Liver (tissue), 9 donors: ENCODE measurements around the gene SEZ6. TPM values are rescaled to one million over a fixed set of nuclear protein-coding genes. Genes with fewer than 3 reads are reported as not detected.

ENCODE experiments used
- DNase-seq: peaks from one replicate; pipeline ENCODE4 v3.0.0-alpha.2; 2017; ENCODE audit warnings: low spot score
- H3K27ac ChIP-seq, 2 donors: one replicate each; pipeline ENCODE4 v1.7.0; 2013; ENCODE audit warnings: inconsistent platforms in 2 of 2, low read length in 2 of 2, control low read depth in 1 of 2, low read depth in 1 of 2, mild to moderate bottlenecking in 1 of 2
- H3K27me3 ChIP-seq, 4 donors: one replicate each; pipeline versions ENCODE4 v1.6.1 to v1.7.0; 2013; ENCODE audit warnings: low read length in 3 of 4, inconsistent platforms in 1 of 4, mild to moderate bottlenecking in 1 of 4, moderate library complexity in 1 of 4; ENCODE audit not compliant: control insufficient read depth in 4 of 4, insufficient read depth in 4 of 4
- H3K36me3 ChIP-seq, 4 donors: one replicate each; pipeline versions ENCODE4 v1.6.1 to v1.7.0; 2013; ENCODE audit warnings: low read length in 3 of 4, mild to moderate bottlenecking in 3 of 4, low read depth in 1 of 4, moderate library complexity in 1 of 4; ENCODE audit not compliant: control insufficient read depth in 4 of 4, insufficient read depth in 3 of 4
- H3K4me1 ChIP-seq, 4 donors: one replicate each; pipeline versions ENCODE4 v1.6.1 to v1.7.0; 2013; ENCODE audit warnings: low read length in 3 of 4, mild to moderate bottlenecking in 3 of 4, moderate library complexity in 1 of 4; ENCODE audit not compliant: control insufficient read depth in 4 of 4, insufficient read depth in 4 of 4
- H3K4me3 ChIP-seq, 3 donors: one replicate each; pipeline versions ENCODE4 v1.6.1 to v1.7.0; 2013; ENCODE audit warnings: low read length in 3 of 3, control low read depth in 1 of 3, low read depth in 1 of 3, mild to moderate bottlenecking in 1 of 3
- H3K9ac ChIP-seq, 2 donors: one replicate each; pipeline ENCODE4 v1.7.0; 2013; ENCODE audit warnings: low read length in 2 of 2, mild to moderate bottlenecking in 2 of 2, moderate library complexity in 2 of 2, control low read depth in 1 of 2, low read depth in 1 of 2
- H3K9me3 ChIP-seq, 4 donors: one replicate each; pipeline versions ENCODE4 v1.6.1 to v1.7.0; 2013; ENCODE audit warnings: low read length in 3 of 4; ENCODE audit not compliant: control insufficient read depth in 4 of 4
- EGR1 ChIP-seq, 2 donors: IDR thresholded peaks; 2 replicates each; pipeline ENCODE4 v1.6.1; 2016 to 2018; ENCODE audit warnings: antibody characterized with exemption in 2 of 2, low read depth in 2 of 2
- FOXA1 ChIP-seq: IDR thresholded peaks from 2 replicates; pipeline ENCODE4 v1.6.1; 2016; ENCODE audit warnings: antibody characterized with exemption
- GABPA ChIP-seq, 2 donors: IDR thresholded peaks in 1 of 2; conservative IDR thresholded peaks in 1 of 2; 2 replicates each; pipeline ENCODE4 v1.6.1; 2016; ENCODE audit warnings: antibody characterized with exemption in 2 of 2, mild to moderate bottlenecking in 1 of 2, moderate library complexity in 1 of 2
- HNF4A ChIP-seq, 2 donors: conservative IDR thresholded peaks; 2 replicates each; pipeline ENCODE4 v1.6.1; 2016; ENCODE audit warnings: antibody characterized with exemption in 2 of 2, mild to moderate bottlenecking in 2 of 2
- HNF4G ChIP-seq: IDR thresholded peaks from 2 replicates; pipeline ENCODE4 v1.6.1; 2016; ENCODE audit warnings: antibody characterized with exemption
- JUND ChIP-seq, 2 donors: IDR thresholded peaks; 2 replicates each; pipeline ENCODE4 v1.6.1; 2016; ENCODE audit warnings: antibody characterized with exemption in 2 of 2
- NR2F2 ChIP-seq: IDR thresholded peaks from 2 replicates; pipeline ENCODE4 v1.6.1; 2016; ENCODE audit warnings: antibody characterized with exemption
- RAD21 ChIP-seq, 2 donors: IDR thresholded peaks; 2 replicates each; pipeline ENCODE4 v1.6.1; 2016; ENCODE audit warnings: antibody characterized with exemption in 2 of 2, mild to moderate bottlenecking in 2 of 2
- RXRA ChIP-seq, 2 donors: IDR thresholded peaks; 2 replicates each; pipeline ENCODE4 v1.6.1; 2017 to 2018; ENCODE audit warnings: antibody characterized with exemption in 2 of 2, mild to moderate bottlenecking in 1 of 2
- SP1 ChIP-seq: IDR thresholded peaks from 2 replicates; pipeline ENCODE4 v1.6.1; 2018; ENCODE audit warnings: antibody characterized with exemption, mild to moderate bottlenecking
- YY1 ChIP-seq: IDR thresholded peaks from 2 replicates; pipeline ENCODE4 v1.6.1; 2016; ENCODE audit warnings: antibody characterized with exemption, mild to moderate bottlenecking
- WGBS: extraction: QIAGEN DNeasy Blood & Tissue Kit; methylation state at CpG from one replicate; pipeline ENCODE4 v1.1.7; 2013; 5-methylcytosine and 5-hydroxymethylcytosine counted together
- polyA plus RNA-seq, 2 donors: library from polyadenylated mRNA; stranded (reverse) in 1 of 2; unstranded in 1 of 2; fragments of 200-250 nt in 1 of 2; fragments of >200 nt in 1 of 2; fragmentation: Nextera tagmentation in 1 of 2; extraction: Ambion mirVana in 1 of 2; gene quantifications; one replicate each; pipeline versions ENCODE4 v1.2.1 to v1.2.3, GENCODE V29; 2013 to 2015
- total RNA-seq, 2 donors: library from RNA; depleted of rRNA; stranded (reverse); fragments of >200 nt; gene quantifications; one replicate each; pipeline ENCODE4 v1.2.3, GENCODE V29; 2014
- TF ChIP-seq, protein P1 (sequence below): IDR thresholded peaks from 2 replicates; pipeline ENCODE4 v1.6.1; 2016; ENCODE audit warnings: antibody characterized with exemption, mild to moderate bottlenecking
- TF ChIP-seq, protein P2 (sequence below): fragments of 150-350 bp; IDR thresholded peaks from 2 replicates; pipeline ENCODE4 v1.5.1; 2017; ENCODE audit warnings: improper control_type of control experiment, low read depth, low read length; ENCODE audit not compliant: missing input control
- TF ChIP-seq, protein P3 (sequence below): IDR thresholded peaks from 2 replicates; pipeline ENCODE4 v1.6.1; 2016; ENCODE audit warnings: antibody characterized with exemption
- TF ChIP-seq, protein P4 (sequence below): IDR thresholded peaks from 2 replicates; pipeline ENCODE4 v1.6.1; 2016; ENCODE audit warnings: antibody characterized with exemption
- TF ChIP-seq, protein P5 (sequence below): IDR thresholded peaks from 2 replicates; pipeline ENCODE4 v1.6.1; 2016; ENCODE audit warnings: antibody characterized with exemption
- donor health status: healthy.
- donor health status: healthy.
- donor health status: healthy.
- donor health status: healthy.
- donor health status: healthy.

SEZ6 gene
- total and polyA plus RNA-seq, 4 donors, result 0.39 TPM; not detected in 3

DNA sequence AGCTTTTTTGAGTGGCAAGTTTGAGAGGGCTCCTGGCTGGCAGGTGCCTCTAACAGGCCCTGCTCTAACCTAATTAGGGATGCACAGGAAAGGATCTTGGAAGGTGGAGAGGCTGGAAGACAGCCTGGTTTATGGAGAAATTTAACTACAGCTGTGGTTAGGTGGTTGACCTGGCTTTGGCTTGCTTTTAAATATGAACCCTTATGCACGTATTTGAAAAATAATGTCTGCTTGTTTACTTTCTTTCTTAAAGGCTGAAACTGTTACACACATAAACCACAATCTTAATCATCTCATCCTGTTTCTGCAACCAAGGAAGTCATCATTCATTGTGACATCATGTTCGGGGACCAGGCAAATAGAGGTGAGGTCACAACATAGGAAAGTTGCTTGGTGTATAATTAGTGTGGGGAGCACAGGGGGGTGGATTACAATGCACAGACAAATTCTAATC lies 79.9 kb downstream of the SEZ6 start (continued):
- TF ChIP-seq, protein P1, sequence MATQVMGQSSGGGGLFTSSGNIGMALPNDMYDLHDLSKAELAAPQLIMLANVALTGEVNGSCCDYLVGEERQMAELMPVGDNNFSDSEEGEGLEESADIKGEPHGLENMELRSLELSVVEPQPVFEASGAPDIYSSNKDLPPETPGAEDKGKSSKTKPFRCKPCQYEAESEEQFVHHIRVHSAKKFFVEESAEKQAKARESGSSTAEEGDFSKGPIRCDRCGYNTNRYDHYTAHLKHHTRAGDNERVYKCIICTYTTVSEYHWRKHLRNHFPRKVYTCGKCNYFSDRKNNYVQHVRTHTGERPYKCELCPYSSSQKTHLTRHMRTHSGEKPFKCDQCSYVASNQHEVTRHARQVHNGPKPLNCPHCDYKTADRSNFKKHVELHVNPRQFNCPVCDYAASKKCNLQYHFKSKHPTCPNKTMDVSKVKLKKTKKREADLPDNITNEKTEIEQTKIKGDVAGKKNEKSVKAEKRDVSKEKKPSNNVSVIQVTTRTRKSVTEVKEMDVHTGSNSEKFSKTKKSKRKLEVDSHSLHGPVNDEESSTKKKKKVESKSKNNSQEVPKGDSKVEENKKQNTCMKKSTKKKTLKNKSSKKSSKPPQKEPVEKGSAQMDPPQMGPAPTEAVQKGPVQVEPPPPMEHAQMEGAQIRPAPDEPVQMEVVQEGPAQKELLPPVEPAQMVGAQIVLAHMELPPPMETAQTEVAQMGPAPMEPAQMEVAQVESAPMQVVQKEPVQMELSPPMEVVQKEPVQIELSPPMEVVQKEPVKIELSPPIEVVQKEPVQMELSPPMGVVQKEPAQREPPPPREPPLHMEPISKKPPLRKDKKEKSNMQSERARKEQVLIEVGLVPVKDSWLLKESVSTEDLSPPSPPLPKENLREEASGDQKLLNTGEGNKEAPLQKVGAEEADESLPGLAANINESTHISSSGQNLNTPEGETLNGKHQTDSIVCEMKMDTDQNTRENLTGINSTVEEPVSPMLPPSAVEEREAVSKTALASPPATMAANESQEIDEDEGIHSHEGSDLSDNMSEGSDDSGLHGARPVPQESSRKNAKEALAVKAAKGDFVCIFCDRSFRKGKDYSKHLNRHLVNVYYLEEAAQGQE, result no peak
- TF ChIP-seq NR2F2, result no peak

DNA sequence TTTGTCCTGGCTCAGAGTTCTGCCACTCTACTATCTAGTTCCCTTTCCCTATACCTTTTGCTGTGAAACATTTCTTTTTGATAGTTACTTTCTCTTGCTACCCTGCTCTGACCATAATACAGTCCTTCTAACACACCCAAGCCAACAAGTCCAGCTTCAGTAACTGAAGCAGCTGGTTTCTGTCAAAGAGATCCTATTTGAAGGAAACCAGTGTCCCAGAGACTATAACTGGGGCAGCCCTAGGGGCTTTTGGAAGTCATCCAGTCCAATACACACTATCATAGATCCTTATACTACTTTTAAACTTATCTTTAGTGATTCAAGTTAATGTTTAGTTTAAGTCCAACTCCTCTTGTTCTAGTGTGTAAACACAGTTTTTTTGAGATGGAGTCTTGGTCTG lies 85.6 kb downstream of the SEZ6 start:
- H3K9me3 ChIP-seq, result no peaks in the 10 kb centered on the region
- H3K9ac ChIP-seq, result no peak overlapping the region
- H3K27ac ChIP-seq, result no peak overlapping the region
- H3K4me3 ChIP-seq, result no peak overlapping the region
- H3K36me3 ChIP-seq, result peaks cover 16 to 76% (median 54%) of the 10 kb centered on the region in 4 donors
- H3K27me3 ChIP-seq, result no peaks in the 10 kb centered on the region
- DNase-seq, result no peak
- no peaks in the 10 kb centered on the region for H3K4me1 ChIP-seq
- TF ChIP-seq, protein P2, sequence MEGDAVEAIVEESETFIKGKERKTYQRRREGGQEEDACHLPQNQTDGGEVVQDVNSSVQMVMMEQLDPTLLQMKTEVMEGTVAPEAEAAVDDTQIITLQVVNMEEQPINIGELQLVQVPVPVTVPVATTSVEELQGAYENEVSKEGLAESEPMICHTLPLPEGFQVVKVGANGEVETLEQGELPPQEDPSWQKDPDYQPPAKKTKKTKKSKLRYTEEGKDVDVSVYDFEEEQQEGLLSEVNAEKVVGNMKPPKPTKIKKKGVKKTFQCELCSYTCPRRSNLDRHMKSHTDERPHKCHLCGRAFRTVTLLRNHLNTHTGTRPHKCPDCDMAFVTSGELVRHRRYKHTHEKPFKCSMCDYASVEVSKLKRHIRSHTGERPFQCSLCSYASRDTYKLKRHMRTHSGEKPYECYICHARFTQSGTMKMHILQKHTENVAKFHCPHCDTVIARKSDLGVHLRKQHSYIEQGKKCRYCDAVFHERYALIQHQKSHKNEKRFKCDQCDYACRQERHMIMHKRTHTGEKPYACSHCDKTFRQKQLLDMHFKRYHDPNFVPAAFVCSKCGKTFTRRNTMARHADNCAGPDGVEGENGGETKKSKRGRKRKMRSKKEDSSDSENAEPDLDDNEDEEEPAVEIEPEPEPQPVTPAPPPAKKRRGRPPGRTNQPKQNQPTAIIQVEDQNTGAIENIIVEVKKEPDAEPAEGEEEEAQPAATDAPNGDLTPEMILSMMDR, result no peak
- TF ChIP-seq JUND (IDR thresholded peaks at IDR 0.05), result no peak
- no peak for TF ChIP-seq RAD21 (IDR thresholded peaks at IDR 0.05)
- no peak for TF ChIP-seq RXRA (IDR thresholded peaks at IDR 0.05)
- TF ChIP-seq, protein P3, sequence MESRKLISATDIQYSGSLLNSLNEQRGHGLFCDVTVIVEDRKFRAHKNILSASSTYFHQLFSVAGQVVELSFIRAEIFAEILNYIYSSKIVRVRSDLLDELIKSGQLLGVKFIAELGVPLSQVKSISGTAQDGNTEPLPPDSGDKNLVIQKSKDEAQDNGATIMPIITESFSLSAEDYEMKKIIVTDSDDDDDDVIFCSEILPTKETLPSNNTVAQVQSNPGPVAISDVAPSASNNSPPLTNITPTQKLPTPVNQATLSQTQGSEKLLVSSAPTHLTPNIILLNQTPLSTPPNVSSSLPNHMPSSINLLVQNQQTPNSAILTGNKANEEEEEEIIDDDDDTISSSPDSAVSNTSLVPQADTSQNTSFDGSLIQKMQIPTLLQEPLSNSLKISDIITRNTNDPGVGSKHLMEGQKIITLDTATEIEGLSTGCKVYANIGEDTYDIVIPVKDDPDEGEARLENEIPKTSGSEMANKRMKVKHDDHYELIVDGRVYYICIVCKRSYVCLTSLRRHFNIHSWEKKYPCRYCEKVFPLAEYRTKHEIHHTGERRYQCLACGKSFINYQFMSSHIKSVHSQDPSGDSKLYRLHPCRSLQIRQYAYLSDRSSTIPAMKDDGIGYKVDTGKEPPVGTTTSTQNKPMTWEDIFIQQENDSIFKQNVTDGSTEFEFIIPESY, result no peak

DNA sequence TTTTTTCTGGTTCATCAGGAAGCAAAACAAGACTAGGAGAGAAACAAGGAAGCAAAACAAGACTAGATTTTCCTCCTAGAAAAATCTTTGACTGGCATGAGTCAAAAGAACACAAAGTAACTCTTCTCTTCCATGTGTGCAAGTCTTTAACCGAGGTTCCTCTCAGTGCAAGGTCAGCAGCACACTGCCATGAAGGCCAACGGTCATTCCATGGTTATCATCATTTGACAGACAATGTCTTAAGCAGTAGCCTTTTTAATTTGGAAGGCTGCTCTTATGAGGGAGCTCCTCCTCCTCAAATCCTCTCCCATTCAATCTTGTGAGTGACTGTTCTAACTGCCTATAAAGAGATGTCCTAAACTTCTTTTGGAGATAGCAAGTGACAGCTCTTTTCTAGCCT lies 87.5 kb downstream of the SEZ6 start:
- DNase-seq, result no peak
- Histone ChIP-seq H3K27me3 (no peaks in the 10 kb centered on the region), H3K4me3 (no peak overlapping the region), H3K36me3 (peaks cover 15 to 79% (median 61%) of the 10 kb centered on the region in 4 donors), H3K4me1 (no peaks in the 10 kb centered on the region), H3K9me3 (no peaks in the 10 kb centered on the region), H3K27ac (no peak overlapping the region), H3K9ac (no peak overlapping the region)
- TF ChIP-seq FOXA1 (no peak), NR2F2 (peak; percentile 51)
- WGBS, result 68% methylated on average over 2 of the region's 2 CpGs

DNA sequence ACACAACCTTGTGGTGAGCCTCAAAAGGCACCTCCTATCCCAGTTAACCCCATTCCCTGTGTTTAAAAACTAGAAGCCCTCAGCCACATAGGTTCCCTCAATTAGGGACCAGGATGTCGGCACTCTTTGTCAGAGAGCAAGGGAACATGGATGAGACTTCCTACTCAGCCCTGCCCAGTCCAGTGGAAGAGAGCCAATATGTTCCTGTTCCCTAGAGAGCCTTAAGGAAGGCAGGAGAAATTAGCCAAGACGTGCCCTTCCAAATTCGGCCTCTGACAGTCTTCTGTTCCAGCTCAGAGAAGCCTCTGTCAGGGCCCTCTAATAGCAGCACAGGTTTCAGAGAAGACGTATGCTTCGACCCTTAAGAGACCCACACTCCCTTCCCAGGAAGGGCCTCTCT lies 88.4 kb downstream of the SEZ6 start:
- no peak overlapping the region for H3K4me3 ChIP-seq
- no peaks in the 10 kb centered on the region for H3K9me3 ChIP-seq
- DNase-seq, result no peak
- peaks cover 21 to 80% (median 65%) of the 10 kb centered on the region in 4 donors for H3K36me3 ChIP-seq
- H3K9ac ChIP-seq, result no peak overlapping the region
- H3K4me1 ChIP-seq, result peaks cover 7 to 8% (median 7%) of the 10 kb centered on the region in 4 donors
- no peak overlapping the region for H3K27ac ChIP-seq
- 82% methylated on average over 5 of the region's 5 CpGs for WGBS
- no peaks in the 10 kb centered on the region for H3K27me3 ChIP-seq
- TF ChIP-seq FOXA1 (no peak), YY1 (no peak), HNF4G (no peak), RAD21 (IDR thresholded peaks at IDR 0.05) (no peak), RXRA (IDR thresholded peaks at IDR 0.05) (no peak), HNF4A (conservative IDR thresholded peaks at IDR 0.05) (no peak), EGR1 (IDR thresholded peaks at IDR 0.05; ENCODE audit: low read depth in 2 of 2) (no peak), SP1 (no peak), GABPA (IDR thresholded peaks at IDR 0.05 in 1 of 2, conservative IDR thresholded peaks at IDR 0.05 in 1 of 2) (no peak)
- TF ChIP-seq, protein P4, sequence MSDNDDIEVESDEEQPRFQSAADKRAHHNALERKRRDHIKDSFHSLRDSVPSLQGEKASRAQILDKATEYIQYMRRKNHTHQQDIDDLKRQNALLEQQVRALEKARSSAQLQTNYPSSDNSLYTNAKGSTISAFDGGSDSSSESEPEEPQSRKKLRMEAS, result no peak
- TF ChIP-seq, protein P5, sequence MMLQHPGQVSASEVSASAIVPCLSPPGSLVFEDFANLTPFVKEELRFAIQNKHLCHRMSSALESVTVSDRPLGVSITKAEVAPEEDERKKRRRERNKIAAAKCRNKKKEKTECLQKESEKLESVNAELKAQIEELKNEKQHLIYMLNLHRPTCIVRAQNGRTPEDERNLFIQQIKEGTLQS, result no peak
- TF ChIP-seq, protein P2, result no peak
